Ishikawa (cell line): ENCODE measurements around the gene GMCL2.
A peak's percentile ranks its signal among the peaks of the same experiment; 100 is the strongest.

Source experiments
- CEBPB ChIP-seq: IDR thresholded peaks from 2 replicates; pipeline ENCODE4 v1.6.1; 2012
- CREB1 ChIP-seq: IDR thresholded peaks from 2 replicates; pipeline ENCODE4 v1.6.1; 2012; ENCODE audit warnings: low read depth
- EGR1 ChIP-seq: IDR thresholded peaks from 2 replicates; pipeline ENCODE4 v1.6.1; 2012
- EP300 ChIP-seq: IDR thresholded peaks from 2 replicates; pipeline ENCODE4 v1.6.1; 2012; ENCODE audit warnings: borderline replicate concordance
- FOXM1 ChIP-seq: IDR thresholded peaks from 2 replicates; pipeline ENCODE4 v1.6.1; 2012; ENCODE audit warnings: low read depth, borderline replicate concordance
- NFIC ChIP-seq: IDR thresholded peaks from 2 replicates; pipeline ENCODE4 v1.6.1; 2012
- RAD21 ChIP-seq: IDR thresholded peaks from 2 replicates; pipeline ENCODE4 v1.6.1; 2012; ENCODE audit warnings: low read depth
- TAF1 ChIP-seq: IDR thresholded peaks from 2 replicates; pipeline ENCODE4 v1.6.1; 2012; ENCODE audit warnings: low read depth, mild to moderate bottlenecking
- TCF12 ChIP-seq: IDR thresholded peaks from 2 replicates; pipeline ENCODE4 v1.6.1; 2012; ENCODE audit warnings: low read depth
- YY1 ChIP-seq: IDR thresholded peaks from 2 replicates; pipeline ENCODE4 v1.6.1; 2012; ENCODE audit warnings: low read depth
- ZBTB7A ChIP-seq: IDR thresholded peaks from 2 replicates; pipeline ENCODE4 v1.6.1; 2012; ENCODE audit warnings: low read depth
- TF ChIP-seq, protein P1 (sequence below): IDR thresholded peaks from 2 replicates; pipeline ENCODE4 v1.6.1; 2012
- TF ChIP-seq, protein P2 (sequence below): IDR thresholded peaks from 2 replicates; pipeline ENCODE4 v1.6.1; 2012; ENCODE audit warnings: low read depth, mild to moderate bottlenecking
- TF ChIP-seq, protein P3 (sequence below): IDR thresholded peaks from 2 replicates; pipeline ENCODE4 v1.6.1; 2012

The GMCL2 gene

DNA sequence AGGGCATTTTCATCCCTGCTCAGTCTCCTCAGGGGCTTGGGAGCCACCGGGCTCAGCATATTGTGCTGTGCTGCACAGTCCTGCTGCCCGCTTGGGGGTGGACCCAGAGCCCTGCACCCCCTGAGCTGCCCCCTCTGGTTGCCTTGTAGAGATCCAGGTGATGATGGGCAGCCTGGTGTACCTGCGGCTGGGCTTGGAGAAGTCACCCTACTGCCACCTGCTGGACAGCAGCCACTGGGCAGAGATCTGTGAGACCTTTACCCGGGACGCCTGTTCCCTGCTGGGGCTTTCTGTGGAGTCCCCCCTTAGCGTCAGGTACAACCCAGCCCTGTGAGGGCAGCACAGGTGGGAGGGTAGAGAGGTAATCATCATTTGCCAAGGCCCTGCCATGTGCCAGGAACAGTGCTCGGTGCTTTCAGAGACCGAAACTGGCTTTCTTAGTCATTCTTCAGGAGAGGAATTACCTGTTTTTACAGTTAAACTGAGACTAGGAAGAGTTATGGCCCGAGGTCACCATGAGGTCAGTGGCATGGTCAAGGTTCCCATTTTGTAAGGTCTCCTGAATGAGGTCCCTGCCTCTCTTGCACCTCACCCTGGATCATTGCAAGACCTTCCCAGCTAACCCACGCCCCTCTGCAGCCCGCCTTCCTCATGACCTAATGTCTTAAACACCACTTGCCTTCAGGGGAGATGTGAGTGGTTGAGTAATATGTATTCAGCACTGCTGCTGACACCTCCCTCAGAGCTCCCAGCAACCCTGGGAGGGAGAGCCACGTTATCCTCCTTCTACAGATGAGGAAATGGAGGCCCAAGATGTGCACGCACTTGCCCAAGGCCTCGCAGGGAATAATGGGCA is 41.0 kb downstream of the GMCL2 start:
- TF ChIP-seq RAD21, result peak; percentile 74
- no peak for TF ChIP-seq YY1

DNA sequence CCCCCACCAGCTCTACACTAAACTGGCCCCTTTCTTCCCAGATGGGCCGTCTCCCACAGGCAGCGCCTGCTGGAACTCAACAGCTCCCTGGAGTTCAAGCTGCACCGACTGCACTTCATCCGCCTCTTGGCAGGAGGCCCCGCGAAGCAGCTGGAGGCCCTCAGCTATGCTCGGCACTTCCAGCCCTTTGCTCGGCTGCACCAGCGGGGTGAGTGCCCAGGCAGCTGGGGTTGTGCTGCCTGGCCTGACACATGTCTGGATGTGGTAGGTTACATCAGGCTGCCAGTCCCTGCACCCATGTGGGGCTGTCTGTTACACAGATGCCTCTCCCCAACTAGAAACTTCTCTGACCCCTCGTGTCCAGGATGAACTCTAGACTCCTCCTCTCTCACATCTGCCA is 43.3 kb downstream of the GMCL2 start:
- TF ChIP-seq CEBPB, result no peak
- TF ChIP-seq CREB1, result no peak
- TF ChIP-seq NFIC, result no peak
- TF ChIP-seq RAD21, result no peak
- TF ChIP-seq, protein P1, sequence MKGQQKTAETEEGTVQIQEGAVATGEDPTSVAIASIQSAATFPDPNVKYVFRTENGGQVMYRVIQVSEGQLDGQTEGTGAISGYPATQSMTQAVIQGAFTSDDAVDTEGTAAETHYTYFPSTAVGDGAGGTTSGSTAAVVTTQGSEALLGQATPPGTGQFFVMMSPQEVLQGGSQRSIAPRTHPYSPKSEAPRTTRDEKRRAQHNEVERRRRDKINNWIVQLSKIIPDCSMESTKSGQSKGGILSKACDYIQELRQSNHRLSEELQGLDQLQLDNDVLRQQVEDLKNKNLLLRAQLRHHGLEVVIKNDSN, result no peak

DNA sequence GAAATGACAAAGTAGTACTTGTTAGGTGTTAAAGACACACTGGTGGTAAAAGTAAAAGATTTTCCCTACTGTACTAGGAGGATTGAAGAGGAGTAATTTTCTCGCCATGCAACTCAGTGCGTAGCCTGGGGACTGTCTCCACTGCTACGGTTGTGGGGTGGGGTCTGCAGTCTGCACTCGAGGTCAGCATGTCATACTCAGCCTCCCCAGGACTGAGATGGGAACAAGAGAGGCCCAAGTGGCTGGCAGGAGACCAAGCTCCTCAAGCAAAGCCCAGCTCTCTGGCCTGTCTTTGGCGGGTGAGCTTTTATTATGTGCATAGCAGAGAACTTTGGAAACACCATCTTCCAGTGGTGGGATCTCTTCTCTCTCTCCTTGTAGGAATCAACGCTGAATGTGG is 43.9 kb downstream of the GMCL2 start:
- TF ChIP-seq NFIC (no peak), CREB1 (no peak)

DNA sequence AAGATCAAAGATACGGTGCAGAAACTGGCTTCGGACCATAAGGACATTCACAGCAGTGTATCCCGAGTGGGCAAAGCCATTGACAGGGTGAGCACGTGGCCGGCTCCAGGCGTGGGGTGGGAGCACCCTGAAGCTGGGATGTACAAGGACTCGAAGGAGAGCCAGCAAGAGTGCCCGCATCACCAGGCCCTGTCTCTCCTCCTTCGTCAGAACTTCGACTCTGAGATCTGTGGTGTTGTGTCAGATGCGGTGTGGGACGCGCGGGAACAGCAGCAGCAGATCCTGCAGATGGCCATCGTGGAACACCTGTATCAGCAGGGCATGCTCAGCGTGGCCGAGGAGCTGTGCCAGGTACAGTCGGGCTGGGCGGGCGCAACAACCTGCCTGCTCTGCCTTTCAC is 44.5 kb downstream of the GMCL2 start:
- TF ChIP-seq CREB1 (no peak), TCF12 (no peak), FOXM1 (no peak), EGR1 (no peak), NFIC (no peak), EP300 (no peak), YY1 (no peak), CEBPB (no peak), RAD21 (no peak), ZBTB7A (no peak), TAF1 (no peak)
- TF ChIP-seq, protein P2, sequence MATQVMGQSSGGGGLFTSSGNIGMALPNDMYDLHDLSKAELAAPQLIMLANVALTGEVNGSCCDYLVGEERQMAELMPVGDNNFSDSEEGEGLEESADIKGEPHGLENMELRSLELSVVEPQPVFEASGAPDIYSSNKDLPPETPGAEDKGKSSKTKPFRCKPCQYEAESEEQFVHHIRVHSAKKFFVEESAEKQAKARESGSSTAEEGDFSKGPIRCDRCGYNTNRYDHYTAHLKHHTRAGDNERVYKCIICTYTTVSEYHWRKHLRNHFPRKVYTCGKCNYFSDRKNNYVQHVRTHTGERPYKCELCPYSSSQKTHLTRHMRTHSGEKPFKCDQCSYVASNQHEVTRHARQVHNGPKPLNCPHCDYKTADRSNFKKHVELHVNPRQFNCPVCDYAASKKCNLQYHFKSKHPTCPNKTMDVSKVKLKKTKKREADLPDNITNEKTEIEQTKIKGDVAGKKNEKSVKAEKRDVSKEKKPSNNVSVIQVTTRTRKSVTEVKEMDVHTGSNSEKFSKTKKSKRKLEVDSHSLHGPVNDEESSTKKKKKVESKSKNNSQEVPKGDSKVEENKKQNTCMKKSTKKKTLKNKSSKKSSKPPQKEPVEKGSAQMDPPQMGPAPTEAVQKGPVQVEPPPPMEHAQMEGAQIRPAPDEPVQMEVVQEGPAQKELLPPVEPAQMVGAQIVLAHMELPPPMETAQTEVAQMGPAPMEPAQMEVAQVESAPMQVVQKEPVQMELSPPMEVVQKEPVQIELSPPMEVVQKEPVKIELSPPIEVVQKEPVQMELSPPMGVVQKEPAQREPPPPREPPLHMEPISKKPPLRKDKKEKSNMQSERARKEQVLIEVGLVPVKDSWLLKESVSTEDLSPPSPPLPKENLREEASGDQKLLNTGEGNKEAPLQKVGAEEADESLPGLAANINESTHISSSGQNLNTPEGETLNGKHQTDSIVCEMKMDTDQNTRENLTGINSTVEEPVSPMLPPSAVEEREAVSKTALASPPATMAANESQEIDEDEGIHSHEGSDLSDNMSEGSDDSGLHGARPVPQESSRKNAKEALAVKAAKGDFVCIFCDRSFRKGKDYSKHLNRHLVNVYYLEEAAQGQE, result no peak
- TF ChIP-seq, protein P3, sequence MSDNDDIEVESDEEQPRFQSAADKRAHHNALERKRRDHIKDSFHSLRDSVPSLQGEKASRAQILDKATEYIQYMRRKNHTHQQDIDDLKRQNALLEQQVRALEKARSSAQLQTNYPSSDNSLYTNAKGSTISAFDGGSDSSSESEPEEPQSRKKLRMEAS, result no peak
- TF ChIP-seq, protein P1, result no peak

DNA sequence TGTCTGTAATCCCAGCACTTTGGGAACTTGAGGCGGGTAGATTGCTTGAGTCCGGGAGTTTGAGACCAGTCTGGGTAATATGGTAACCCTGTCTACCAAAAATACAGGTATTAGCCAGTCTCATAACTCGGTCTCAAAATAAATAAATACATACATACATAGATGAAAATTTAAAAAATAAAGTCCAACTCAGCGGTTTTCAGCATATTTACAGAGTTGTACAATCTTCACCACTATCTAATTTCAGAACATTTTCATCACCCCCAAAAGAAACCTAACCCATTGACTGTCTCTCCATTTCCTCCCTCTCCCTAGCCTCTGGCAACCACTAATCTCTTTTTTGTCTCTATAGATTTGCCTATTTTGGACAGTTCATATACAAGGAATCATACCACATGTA is 45.6 kb downstream of the GMCL2 start:
- TF ChIP-seq EP300 (no peak), FOXM1 (no peak)
- TF ChIP-seq, protein P2, result no peak

DNA sequence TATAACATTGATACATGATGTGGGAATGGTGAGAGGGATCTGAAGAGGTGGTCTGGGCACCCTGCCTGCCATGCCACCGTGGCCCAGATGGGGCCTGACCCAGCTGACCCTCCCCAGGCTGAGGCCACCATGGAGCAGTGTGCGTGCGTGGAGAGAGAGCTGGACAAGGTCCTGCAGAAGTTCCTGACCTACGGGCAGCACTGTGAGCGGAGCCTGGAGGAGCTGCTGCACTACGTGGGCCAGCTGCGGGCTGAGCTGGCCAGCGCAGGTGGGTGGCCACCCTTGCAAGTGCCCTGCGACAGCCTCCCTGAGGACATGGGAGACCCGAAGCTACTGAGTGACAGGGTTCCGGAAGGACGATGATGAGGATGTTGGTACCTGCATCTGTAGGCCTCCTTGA is 49.2 kb downstream of the GMCL2 start:
- no peak for TF ChIP-seq NFIC

DNA sequence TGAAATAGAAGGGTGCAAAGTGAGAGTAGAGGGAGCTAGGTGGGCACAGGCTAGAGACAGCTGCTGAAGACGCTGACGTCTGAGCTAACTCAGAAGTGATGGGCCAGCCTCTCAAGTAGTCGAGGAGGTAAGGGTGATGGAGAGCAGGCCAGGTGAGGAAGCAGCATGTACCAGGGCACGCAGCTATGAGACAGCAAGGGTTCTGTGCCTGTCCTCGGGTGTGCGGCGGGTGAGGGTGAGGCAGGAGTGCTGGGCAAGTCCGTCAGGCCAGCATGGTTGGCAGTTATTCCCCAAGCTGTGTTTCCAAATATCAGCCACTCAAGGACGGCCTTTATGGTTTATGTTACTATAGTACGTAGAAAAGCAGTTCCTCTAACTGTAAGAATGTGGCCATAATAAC is 50.2 kb downstream of the GMCL2 start:
- no peak for TF ChIP-seq ZBTB7A
